H9 (cell line): ENCODE data around the gene ARHGEF7. TPM values are rescaled to one million over a fixed set of nuclear protein-coding genes. Genes with fewer than 3 reads are reported as not detected.
A peak's percentile ranks its signal among the peaks of the same experiment; 100 is the strongest.
"Not testable (repeated sequence)": the region's sequence is repeated elsewhere in the genome, so short reads cannot be mapped to it uniquely, and the experiment has no call there.

ENCODE experiments used
- DNase-seq: peaks from one replicate; pipeline ENCODE4 v3.0.0-alpha.2; 2017
- H2AFZ ChIP-seq: one replicate; pipeline ENCODE4 v1.6.1; 2013; ENCODE audit warnings: mild to moderate bottlenecking, low read length, control low read depth, moderate library complexity
- H2AK5ac ChIP-seq: 2 replicates; pipeline ENCODE4 v1.6.1; 2013; ENCODE audit warnings: low read length, control low read depth, mixed read lengths; ENCODE audit not compliant: insufficient read length
- H2BK120ac ChIP-seq: one replicate; pipeline ENCODE4 v1.6.1; 2013; ENCODE audit warnings: low read depth, mild to moderate bottlenecking, low read length, control low read depth, inconsistent platforms; ENCODE audit not compliant: poor library complexity, severe bottlenecking
- H2BK12ac ChIP-seq: 2 replicates; pipeline ENCODE4 v1.6.1; 2013; ENCODE audit warnings: low read length, control low read depth, mixed read lengths, low read depth; ENCODE audit not compliant: insufficient read length
- H2BK15ac ChIP-seq: 2 replicates; pipeline ENCODE4 v1.6.1; 2013; ENCODE audit warnings: low read depth, low read length, control low read depth
- H2BK20ac ChIP-seq: one replicate; pipeline ENCODE4 v1.6.1; 2013; ENCODE audit warnings: low read depth, mild to moderate bottlenecking, low read length, control low read depth, inconsistent platforms; ENCODE audit not compliant: poor library complexity, severe bottlenecking
- H2BK5ac ChIP-seq: 2 replicates; pipeline ENCODE4 v1.6.1; 2013; ENCODE audit warnings: low read length, control low read depth, mixed read lengths; ENCODE audit not compliant: insufficient read length
- H3K14ac ChIP-seq: 2 replicates; pipeline ENCODE4 v1.6.1; 2013; ENCODE audit warnings: low read length, control low read depth; ENCODE audit not compliant: insufficient read depth
- H3K18ac ChIP-seq: 2 replicates; pipeline ENCODE4 v1.6.1; 2013; ENCODE audit warnings: low read depth, mild to moderate bottlenecking, mixed read lengths, low read length, control low read depth; ENCODE audit not compliant: insufficient read length
- H3K23ac ChIP-seq: 2 replicates; pipeline ENCODE4 v1.6.1; 2013; ENCODE audit warnings: low read length, control low read depth, mixed read lengths, low read depth; ENCODE audit not compliant: insufficient read length
- H3K23me2 ChIP-seq: 2 replicates; pipeline ENCODE4 v1.6.1; 2013; ENCODE audit warnings: low read depth, mild to moderate bottlenecking, mixed read lengths, low read length, control low read depth; ENCODE audit not compliant: insufficient read length, poor library complexity, severe bottlenecking
- H3K27ac ChIP-seq: 2 replicates; pipeline ENCODE4 v1.5.1; 2013; ENCODE audit warnings: low read length, control low read depth, mixed read lengths, low read depth; ENCODE audit not compliant: insufficient read length
- H3K27me3 ChIP-seq: 2 replicates; pipeline ENCODE4 v1.6.1; 2013; ENCODE audit warnings: low read length, control low read depth, inconsistent platforms; ENCODE audit not compliant: insufficient read depth
- H3K4ac ChIP-seq: 2 replicates; pipeline ENCODE4 v1.6.1; 2013; ENCODE audit warnings: low read depth, mild to moderate bottlenecking, control low read depth, inconsistent platforms, low read length, moderate library complexity
- H3K4me1 ChIP-seq: 2 replicates; pipeline ENCODE4 v1.6.1; 2013; ENCODE audit warnings: low read length, control low read depth, inconsistent platforms; ENCODE audit not compliant: insufficient read depth
- H3K4me2 ChIP-seq: 2 replicates; pipeline ENCODE4 v1.6.1; 2013; ENCODE audit warnings: low read length, control low read depth, mixed read lengths; ENCODE audit not compliant: insufficient read length, insufficient read depth
- H3K56ac ChIP-seq: 2 replicates; pipeline ENCODE4 v1.6.1; 2013; ENCODE audit warnings: low read depth, mild to moderate bottlenecking, mixed read lengths, low read length, control low read depth; ENCODE audit not compliant: insufficient read length
- H3K79me1 ChIP-seq: 2 replicates; pipeline ENCODE4 v1.6.1; 2013; ENCODE audit warnings: low read depth, mild to moderate bottlenecking, moderate library complexity, low read length, control low read depth, inconsistent platforms; ENCODE audit not compliant: insufficient read depth, poor library complexity, severe bottlenecking
- H3K79me2 ChIP-seq: 2 replicates; pipeline ENCODE4 v1.6.1; 2013; ENCODE audit warnings: low read length, control low read depth, inconsistent platforms; ENCODE audit not compliant: insufficient read depth
- H3K9ac ChIP-seq: 2 replicates; pipeline ENCODE4 v1.6.1; 2013; ENCODE audit warnings: low read length, control low read depth, mixed read lengths; ENCODE audit not compliant: insufficient read length; ENCODE audit errors: extremely low read depth
- H3K9me3 ChIP-seq: one replicate; pipeline ENCODE4 v1.6.1; 2013; ENCODE audit warnings: low read depth, low read length, inconsistent platforms; ENCODE audit not compliant: control insufficient read depth
- H3T11ph ChIP-seq: one replicate; pipeline ENCODE4 v1.6.1; 2013; ENCODE audit warnings: mild to moderate bottlenecking, low read length, control low read depth, inconsistent platforms
- H4K20me1 ChIP-seq: one replicate; pipeline ENCODE4 v1.6.1; 2013; ENCODE audit not compliant: control insufficient read depth, insufficient read length, insufficient read depth
- H4K5ac ChIP-seq: 2 replicates; pipeline ENCODE4 v1.6.1; 2013; ENCODE audit warnings: low read depth, mild to moderate bottlenecking, mixed read lengths, low read length, control low read depth; ENCODE audit not compliant: insufficient read length
- H4K8ac ChIP-seq: replicated peaks from 2 replicates; pipeline ENCODE4 v1.6.1; 2013; ENCODE audit warnings: low read length, control low read depth, mixed read lengths, low read depth; ENCODE audit not compliant: insufficient read length
- H4K91ac ChIP-seq: 2 replicates; pipeline ENCODE4 v1.6.1; 2013; ENCODE audit warnings: low read depth, mild to moderate bottlenecking, moderate library complexity, mixed read lengths, low read length, control low read depth; ENCODE audit not compliant: insufficient read length
- H3K27ac Mint-ChIP-seq, 3 experiments: 2 replicates in 2 of 3; 3 replicates in 1 of 3; pipeline ENCODE4 v1.8.0; 2020 to 2021; ENCODE audit warnings: mixed read lengths in 3 of 3, mild to moderate bottlenecking in 1 of 3, moderate library complexity in 1 of 3
- H3K27me3 Mint-ChIP-seq: 2 replicates; pipeline ENCODE4 v1.8.0; 2021; ENCODE audit warnings: low read depth, mild to moderate bottlenecking, moderate library complexity, mixed read lengths
- H3K36me3 Mint-ChIP-seq, 3 experiments: 2 replicates in 2 of 3; 3 replicates in 1 of 3; pipeline ENCODE4 v1.8.0; 2020 to 2021; ENCODE audit warnings: low read depth in 3 of 3, mixed read lengths in 3 of 3; ENCODE audit not compliant: insufficient read depth in 1 of 3
- H3K4me1 Mint-ChIP-seq, 2 experiments: 2 replicates each; pipeline ENCODE4 v1.8.0; 2020; ENCODE audit warnings: mixed read lengths in 2 of 2
- H3K4me3 Mint-ChIP-seq, 2 experiments: 2 replicates in 1 of 2; 3 replicates in 1 of 2; pipeline ENCODE4 v1.8.0; 2020 to 2021; ENCODE audit warnings: mild to moderate bottlenecking in 2 of 2, mixed read lengths in 2 of 2, moderate library complexity in 1 of 2
- H3K9me3 Mint-ChIP-seq, 2 experiments: 2 replicates in 1 of 2; 3 replicates in 1 of 2; pipeline ENCODE4 v1.8.0; 2020; ENCODE audit warnings: mild to moderate bottlenecking in 2 of 2, mixed read lengths in 2 of 2, moderate library complexity in 1 of 2
- CTCF ChIP-seq: fragments of 200-600 bp; sonication (generic); conservative IDR thresholded peaks from 3 replicates; pipeline ENCODE4 v1.8.0; 2021; ENCODE audit warnings: antibody characterized with exemption, mild to moderate bottlenecking
- WGBS: extraction: QIAGEN DNeasy Blood & Tissue Kit; methylation state at CpG from one replicate; pipeline ENCODE4 v1.1.7; 2013; ENCODE audit warnings: missing lambda C conversion rate, low lambda C conversion rate, mixed read lengths; ENCODE audit not compliant: insufficient read length; ENCODE audit errors: extremely low coverage; 5-methylcytosine and 5-hydroxymethylcytosine counted together
- total RNA-seq: library from RNA; stranded (reverse); gene quantifications from 2 replicates; pipeline ENCODE4 v1.2.1, GENCODE V29; 2021

Gene ARHGEF7
- total RNA-seq, 1 experiment from 2014 or later, result 51.9 TPM

- H3K79me2 ChIP-seq, result peaks cover 31% of the 10 kb centered on the region; the same call in 1 of the 2 replicates
- H3K27ac Mint-ChIP-seq, result peak overlapping the region; percentile 10 to 24 (median 11); a peak in 4 of 7 replicates
- no peak overlapping the region for H2AFZ ChIP-seq
- H3K23me2 ChIP-seq, result peaks cover 3% of the 10 kb centered on the region
- no peak overlapping the region for H3K4me3 Mint-ChIP-seq
- TF ChIP-seq CTCF, result no peak
- no peaks in the 10 kb centered on the region for H3K27me3 ChIP-seq
- H3K79me1 ChIP-seq, result peaks cover 15% of the 10 kb centered on the region
- no peak overlapping the region for H3K4me2 ChIP-seq
- H2BK12ac ChIP-seq, result no peak overlapping the region
- peaks cover 41 to 46% of the 10 kb centered on the region in 2 experiments for H3K4me1 Mint-ChIP-seq
- no peaks in the 10 kb centered on the region for H4K20me1 ChIP-seq
- H3K14ac ChIP-seq, result peak overlapping the region; percentile 63; the same call in 1 of the 2 replicates
- H2BK120ac ChIP-seq, result no peak overlapping the region
- no peak overlapping the region for H4K8ac ChIP-seq
- H3T11ph ChIP-seq, result no peak overlapping the region
- no peak overlapping the region for H2BK5ac ChIP-seq
- no peak for DNase-seq
- H3K9me3 ChIP-seq, result no peaks in the 10 kb centered on the region
- H3K4ac ChIP-seq, result no peak overlapping the region
- WGBS, result no CpG with 5 or more reads among the region's 11 CpGs
- H3K36me3 Mint-ChIP-seq, result peaks cover 9 to 20% (median 12%) of the 10 kb centered on the region in 3 experiments
- H3K4me1 ChIP-seq, result peaks cover 2% of the 10 kb centered on the region; the same call in 1 of the 2 replicates
- no peak overlapping the region for H3K27ac ChIP-seq
- H3K23ac ChIP-seq, result no peak overlapping the region
- H2AK5ac ChIP-seq, result no peak overlapping the region
- H3K18ac ChIP-seq, result no peak overlapping the region
- no peak overlapping the region for H2BK15ac ChIP-seq
- no peak overlapping the region for H3K56ac ChIP-seq
- H3K9ac ChIP-seq, result no peak overlapping the region
- no peak overlapping the region for H2BK20ac ChIP-seq
- no peak overlapping the region for H4K5ac ChIP-seq
- peak overlapping the region; percentile 66 for H4K91ac ChIP-seq
- no peaks in the 10 kb centered on the region; a peak in 2 of 5 replicates for H3K9me3 Mint-ChIP-seq
- H3K27me3 Mint-ChIP-seq, result no peaks in the 10 kb centered on the region; the same call in 1 of the 2 replicates
Observed at GRCh38 chr13:111187960-111188541, 72.9 kb downstream of the ARHGEF7 start.

- not testable (repeated sequence) for H3K4me1 ChIP-seq, H4K91ac ChIP-seq, H4K8ac ChIP-seq, H3K14ac ChIP-seq, H3K4me3 Mint-ChIP-seq, H4K5ac ChIP-seq, H2BK120ac ChIP-seq, H3T11ph ChIP-seq, H3K4me2 ChIP-seq, H3K4ac ChIP-seq, H3K27me3 Mint-ChIP-seq, H3K56ac ChIP-seq, H2BK15ac ChIP-seq, H2AFZ ChIP-seq, H4K20me1 ChIP-seq, H2BK12ac ChIP-seq, H3K9me3 ChIP-seq, H3K23me2 ChIP-seq, H3K27me3 ChIP-seq, DNase-seq, H2BK20ac ChIP-seq, H3K9ac ChIP-seq, H3K9me3 Mint-ChIP-seq, H3K23ac ChIP-seq, H2BK5ac ChIP-seq, H2AK5ac ChIP-seq, H3K27ac ChIP-seq, H3K18ac ChIP-seq
- H3K36me3 Mint-ChIP-seq, result peaks cover 9 to 26% (median 12%) of the 10 kb centered on the region in 3 experiments
- H3K79me2 ChIP-seq, result peaks cover 29% of the 10 kb centered on the region; the same call in 1 of the 2 replicates
- peak overlapping the region in 2 of 3 experiments; percentile 20 to 59; a peak in 2 of 7 replicates for H3K27ac Mint-ChIP-seq
- peaks cover 18% of the 10 kb centered on the region for H3K79me1 ChIP-seq
- WGBS, result no CpG with 5 or more reads among the region's 12 CpGs
- peaks cover 35 to 41% of the 10 kb centered on the region in 2 experiments for H3K4me1 Mint-ChIP-seq
Observed at GRCh38 chr13:111189064-111189505, 74.0 kb downstream of the ARHGEF7 start.
